ENCODE results near the gene PODNL1.

DNA sequence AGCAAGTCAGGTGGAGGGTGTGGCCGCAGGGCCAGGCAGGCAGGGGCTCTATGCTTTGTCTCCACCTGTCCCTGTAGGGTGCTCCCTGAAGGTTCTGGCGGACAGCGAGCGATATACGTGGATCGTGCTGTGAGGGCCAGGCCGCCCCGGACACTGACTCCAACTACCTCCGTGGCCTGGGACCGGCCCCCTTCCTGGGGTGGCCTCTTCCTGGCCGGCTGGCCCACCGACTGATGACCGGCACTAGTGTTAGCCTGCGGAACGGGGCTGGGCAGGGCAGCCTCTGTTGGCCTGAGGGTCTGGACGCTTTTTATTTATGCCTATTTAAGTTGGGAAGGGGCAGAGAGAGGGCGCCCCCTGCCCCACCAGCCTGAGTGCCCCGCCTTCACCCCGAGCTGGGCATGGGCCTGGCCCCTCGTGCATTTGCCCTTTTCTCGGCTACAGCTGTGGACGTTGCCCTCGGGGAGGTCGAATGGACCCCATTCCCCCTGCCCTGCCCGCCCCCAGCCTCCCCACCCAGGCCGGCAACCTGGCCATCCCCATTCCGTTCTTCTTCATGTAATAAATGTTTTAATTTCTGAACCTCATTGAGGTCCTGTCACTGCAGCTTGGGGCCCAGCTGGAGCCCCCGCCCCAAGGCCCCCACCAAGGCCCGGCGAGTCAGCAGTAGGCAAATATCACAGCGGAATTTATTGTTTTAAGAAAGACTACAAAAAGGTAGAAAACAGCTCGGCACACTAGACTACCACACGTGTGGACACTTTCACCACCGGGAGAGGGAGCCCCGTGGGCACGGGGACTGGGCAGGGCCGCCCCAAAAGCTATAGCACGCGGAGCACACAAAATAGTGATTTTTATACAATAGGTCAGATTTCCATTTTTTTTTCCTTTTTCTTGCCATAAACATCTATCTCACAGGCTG lies 22.9 kb upstream of the PODNL1 start:
- no peak for TF ChIP-seq CTCF (IDR thresholded peaks at IDR 0.05; ENCODE audit: low read depth, low read length, poor library complexity, severe bottlenecking)
- no peak for TF ChIP-seq EZH2phosphoT487 (IDR thresholded peaks at IDR 0.05; ENCODE audit: borderline replicate concordance, low read length)
